ENCODE data around the gene CCDC38. TPM values are rescaled to one million over a fixed set of nuclear protein-coding genes. Genes with fewer than 3 reads are reported as not detected.
"Not testable (repeated sequence)": the region's sequence is repeated elsewhere in the genome, so short reads cannot be mapped to it uniquely, and the experiment has no call there.

CCDC38 gene
- total RNA-seq, 3 donors from 2014 or later: 0.33 TPM; not detected in 2

- DNase-seq (no peak), ATAC-seq (no peak)
- H3K36me3 Mint-ChIP-seq (ENCODE audit: insufficient read depth): no peaks in the 10 kb centered on the region
- H3K27me3 Mint-ChIP-seq (ENCODE audit: low read depth): peaks cover 11% of the 10 kb centered on the region
- no peak overlapping the region for H3K4me3 Mint-ChIP-seq
- H3K9me3 Mint-ChIP-seq: no peaks in the 10 kb centered on the region
- peaks cover 15% of the 10 kb centered on the region for H3K4me1 Mint-ChIP-seq (ENCODE audit: low read depth)
These were observed 90.8 kb downstream of the CCDC38 start for GRCh38 chr12:95851606-95852005.

GRCh38 chr12:95848575-95849388 is 93.6 kb downstream of the CCDC38 start:
- no peaks in the 10 kb centered on the region for H3K36me3 Mint-ChIP-seq (ENCODE audit: insufficient read depth)
- ATAC-seq (no peak), DNase-seq (no peak)
- no peak overlapping the region for H3K4me3 Mint-ChIP-seq
- peaks cover 21% of the 10 kb centered on the region for H3K27me3 Mint-ChIP-seq (ENCODE audit: low read depth)
- H3K9me3 Mint-ChIP-seq: no peaks in the 10 kb centered on the region
- peaks cover 10% of the 10 kb centered on the region for H3K4me1 Mint-ChIP-seq (ENCODE audit: low read depth)

GRCh38 chr12:95842426-95842825 is 100.0 kb downstream of the CCDC38 start:
- H3K4me1 Mint-ChIP-seq (ENCODE audit: low read depth); H3K4me3 Mint-ChIP-seq; ATAC-seq; DNase-seq; H3K36me3 Mint-ChIP-seq (ENCODE audit: insufficient read depth); H3K9me3 Mint-ChIP-seq: not testable (repeated sequence)
- peaks cover 16% of the 10 kb centered on the region for H3K27me3 Mint-ChIP-seq (ENCODE audit: low read depth)

- DNase-seq (no peak), ATAC-seq (no peak)
- Mint-ChIP-seq H3K4me1 (ENCODE audit: low read depth) (peaks cover 6% of the 10 kb centered on the region), H3K9me3 (no peaks in the 10 kb centered on the region), H3K4me3 (no peak overlapping the region), H3K27me3 (ENCODE audit: low read depth) (peaks cover 7% of the 10 kb centered on the region), H3K36me3 (ENCODE audit: insufficient read depth) (no peaks in the 10 kb centered on the region)
These were observed 104.3 kb downstream of the CCDC38 start for GRCh38 chr12:95838125-95838524.

- no peak for DNase-seq
- no peak for ATAC-seq
- Mint-ChIP-seq H3K4me3 (no peak overlapping the region), H3K27me3 (ENCODE audit: low read depth) (peaks cover 5% of the 10 kb centered on the region), H3K9me3 (no peaks in the 10 kb centered on the region), H3K4me1 (ENCODE audit: low read depth) (peaks cover 6% of the 10 kb centered on the region), H3K36me3 (ENCODE audit: insufficient read depth) (no peaks in the 10 kb centered on the region)
These were observed 105.0 kb downstream of the CCDC38 start for GRCh38 chr12:95837240-95838038.

- DNase-seq: no peak
- ATAC-seq: no peak
- peaks cover 9% of the 10 kb centered on the region for H3K27me3 Mint-ChIP-seq (ENCODE audit: low read depth)
- no peaks in the 10 kb centered on the region for H3K36me3 Mint-ChIP-seq (ENCODE audit: insufficient read depth)
- no peak overlapping the region for H3K4me3 Mint-ChIP-seq
- peaks cover 6% of the 10 kb centered on the region for H3K4me1 Mint-ChIP-seq (ENCODE audit: low read depth)
- no peaks in the 10 kb centered on the region for H3K9me3 Mint-ChIP-seq
These were observed 105.7 kb downstream of the CCDC38 start for GRCh38 chr12:95836630-95837239.

- Mint-ChIP-seq H3K4me3 (no peak overlapping the region), H3K27me3 (ENCODE audit: low read depth) (peaks cover 9% of the 10 kb centered on the region), H3K9me3 (no peaks in the 10 kb centered on the region), H3K4me1 (ENCODE audit: low read depth) (peaks cover 6% of the 10 kb centered on the region), H3K36me3 (ENCODE audit: insufficient read depth) (no peaks in the 10 kb centered on the region)
- DNase-seq (no peak), ATAC-seq (no peak)
These were observed 106.2 kb downstream of the CCDC38 start for GRCh38 chr12:95836185-95836609.

GRCh38 chr12:95834572-95834971 is 107.8 kb downstream of the CCDC38 start:
- peaks cover 9% of the 10 kb centered on the region for H3K27me3 Mint-ChIP-seq (ENCODE audit: low read depth)
- peaks cover 6% of the 10 kb centered on the region for H3K4me1 Mint-ChIP-seq (ENCODE audit: low read depth)

GRCh38 chr12:95830335-95831089 is 111.9 kb downstream of the CCDC38 start:
- DNase-seq (no peak), ATAC-seq (peak; percentile 38 to 58)
- H3K36me3 Mint-ChIP-seq (ENCODE audit: insufficient read depth): no peaks in the 10 kb centered on the region
- no peaks in the 10 kb centered on the region for H3K4me1 Mint-ChIP-seq (ENCODE audit: low read depth)
- peaks cover 13% of the 10 kb centered on the region for H3K27me3 Mint-ChIP-seq (ENCODE audit: low read depth)
- no peaks in the 10 kb centered on the region for H3K9me3 Mint-ChIP-seq
- H3K4me3 Mint-ChIP-seq: no peak overlapping the region

More at GRCh38 chr12:95834572-95834971, 107.8 kb downstream of the CCDC38 start:
- DNase-seq (no peak), ATAC-seq (no peak)
- no peak overlapping the region for H3K4me3 Mint-ChIP-seq
- no peaks in the 10 kb centered on the region for H3K36me3 Mint-ChIP-seq (ENCODE audit: insufficient read depth)
- no peaks in the 10 kb centered on the region for H3K9me3 Mint-ChIP-seq

- Mint-ChIP-seq H3K4me3 (no peak overlapping the region), H3K4me1 (ENCODE audit: low read depth) (no peaks in the 10 kb centered on the region), H3K27me3 (ENCODE audit: low read depth) (peaks cover 11% of the 10 kb centered on the region), H3K36me3 (ENCODE audit: insufficient read depth) (no peaks in the 10 kb centered on the region), H3K9me3 (no peaks in the 10 kb centered on the region)
- DNase-seq (no peak), ATAC-seq (no peak)
These were observed 113.0 kb downstream of the CCDC38 start for GRCh38 chr12:95829395-95829794.

- H3K36me3 Mint-ChIP-seq (ENCODE audit: insufficient read depth): no peaks in the 10 kb centered on the region
- H3K9me3 Mint-ChIP-seq: no peaks in the 10 kb centered on the region
- no peak for ATAC-seq
These were observed 122.2 kb downstream of the CCDC38 start for GRCh38 chr12:95820096-95820703.

More at GRCh38 chr12:95820096-95820703, 122.2 kb downstream of the CCDC38 start:
- Mint-ChIP-seq H3K4me3 (no peak overlapping the region), H3K4me1 (ENCODE audit: low read depth) (no peaks in the 10 kb centered on the region), H3K27me3 (ENCODE audit: low read depth) (peaks cover 16% of the 10 kb centered on the region)
- DNase-seq: no peak
